Keratinocyte (primary cell): Measurements from ENCODE around the gene PI3. TPM values are rescaled to one million over a fixed set of nuclear protein-coding genes. Genes with fewer than 3 reads are reported as not detected.
A peak's percentile ranks its signal among the peaks of the same experiment; 100 is the strongest.
"Not testable (repeated sequence)": the region's sequence is repeated elsewhere in the genome, so short reads cannot be mapped to it uniquely, and the experiment has no call there.

Experiments used
- DNase-seq: peaks from one replicate; pipeline ENCODE4 v3.0.0-alpha.2; 2011; ENCODE audit warnings: low read depth, missing footprints, low spot score
- FAIRE-seq: peaks from 2 replicates; lab custom pipeline; 2011; peaks lifted over from hg19 to GRCh38; lab: Jason Lieb, UNC
- H2AFZ ChIP-seq: 2 replicates; pipeline ENCODE4 v1.6.0; 2012; ENCODE audit warnings: low read length, control low read depth, inconsistent platforms; ENCODE audit not compliant: control insufficient read depth
- H3K27ac ChIP-seq: 2 replicates; pipeline ENCODE4 v1.5.1; 2011; ENCODE audit warnings: low read length; ENCODE audit not compliant: control insufficient read depth, insufficient read depth
- H3K27me3 ChIP-seq: 3 replicates; pipeline ENCODE4 v1.6.0; 2011; ENCODE audit warnings: low read length; ENCODE audit not compliant: control insufficient read depth, insufficient read depth; ENCODE audit errors: extremely low read depth
- H3K36me3 ChIP-seq, 2 experiments: 2 replicates in 1 of 2; 3 replicates in 1 of 2; pipeline ENCODE4 v1.5.1; 2011; ENCODE audit warnings: low read length in 2 of 2, mild to moderate bottlenecking in 1 of 2; ENCODE audit not compliant: control insufficient read depth in 2 of 2, insufficient read depth in 2 of 2; ENCODE audit errors: extremely low read depth in 1 of 2
- H3K4me1 ChIP-seq: 3 replicates; pipeline ENCODE4 v1.5.1; 2011; ENCODE audit warnings: low read length; ENCODE audit not compliant: control insufficient read depth, insufficient read depth; ENCODE audit errors: extremely low read depth
- H3K4me2 ChIP-seq: 3 replicates; pipeline ENCODE4 v1.6.0; 2011; ENCODE audit warnings: low read depth, low read length; ENCODE audit not compliant: control insufficient read depth, insufficient read depth; ENCODE audit errors: extremely low read depth
- H3K4me3 ChIP-seq, 3 experiments: fragments of 200-600 bp in 1 of 3; sonication (generic) in 1 of 3; 2 replicates in 2 of 3; 3 replicates in 1 of 3; pipeline ENCODE4 v1.5.1; 2011 to 2016; ENCODE audit warnings: low read length in 3 of 3, mild to moderate bottlenecking in 3 of 3, control low read depth in 2 of 3, inconsistent platforms in 1 of 3, low read depth in 1 of 3, mixed read lengths in 1 of 3, mixed run types in 1 of 3, moderate library complexity in 1 of 3; ENCODE audit not compliant: control insufficient read depth in 2 of 3, insufficient read depth in 2 of 3; ENCODE audit errors: extremely low read depth in 1 of 3
- H3K79me2 ChIP-seq: 2 replicates; pipeline ENCODE4 v1.6.0; 2012; ENCODE audit warnings: low read length; ENCODE audit not compliant: control insufficient read depth, insufficient read depth
- H3K9ac ChIP-seq: 3 replicates; pipeline ENCODE4 v1.6.0; 2011; ENCODE audit warnings: low read length; ENCODE audit not compliant: control insufficient read depth, insufficient read depth; ENCODE audit errors: extremely low read depth
- H3K9me1 ChIP-seq: 3 replicates; pipeline ENCODE4 v1.6.0; 2011; ENCODE audit warnings: low read length; ENCODE audit not compliant: control insufficient read depth, insufficient read depth; ENCODE audit errors: extremely low read depth
- H3K9me3 ChIP-seq: 2 replicates; pipeline ENCODE4 v1.5.1; 2012; ENCODE audit warnings: low read depth, low read length; ENCODE audit not compliant: control insufficient read depth
- H4K20me1 ChIP-seq: 3 replicates; pipeline ENCODE4 v1.6.0; 2011; ENCODE audit warnings: low read length; ENCODE audit not compliant: control insufficient read depth, insufficient read depth; ENCODE audit errors: extremely low read depth
- EZH2 ChIP-seq: IDR thresholded peaks from one replicate; pipeline ENCODE4 v1.6.1; 2012; ENCODE audit warnings: inconsistent platforms, mild to moderate bottlenecking, low read length, moderate library complexity
- dilution Hi-C: fragments of 300-500 bp; cut with MboI; formaldehyde crosslinking; loops from one replicate; pipeline ENCODE4 v1.7.0; 2020; ENCODE audit warnings: low sequenced_read_pairs; ENCODE audit not compliant: extremely low pct_ligation_motif_present
- polyA plus RNA-seq, 5 experiments: library from polyadenylated mRNA; depleted of rRNA in 3 of 5; stranded (reverse) in 3 of 5; stranded (forward) in 1 of 5; unstranded in 1 of 5; fragments of >200 nt; gene quantifications; 1 replicate in 1 of 5; 2 replicates in 3 of 5; 3 replicates in 1 of 5; pipeline versions ENCODE4 v1.2.1 to v1.2.3, GENCODE V29; 2011 to 2012; ENCODE audit warnings: missing spikeins in 2 of 5, low read depth in 1 of 5, low replicate concordance in 1 of 5
- TF ChIP-seq, protein P1 (sequence below), 3 experiments: IDR thresholded peaks in 1 of 3; conservative IDR thresholded peaks in 1 of 3; optimal IDR thresholded peaks in 1 of 3; 2 replicates in 2 of 3; 3 replicates in 1 of 3; pipeline versions ENCODE3 to v1.5.1; 2011; ENCODE audit warnings: low read length in 3 of 3, mild to moderate bottlenecking in 3 of 3, moderate library complexity in 2 of 3, control low read depth in 1 of 3, inconsistent platforms in 1 of 3; ENCODE audit not compliant: insufficient read depth in 2 of 3; ENCODE audit errors: extremely low read depth in 1 of 3

PI3 gene
- polyA plus RNA-seq, 1 donor (not counting 4 experiments of a cell fraction or from before 2014, with no cell fraction given), result 71.1 TPM

DNA sequence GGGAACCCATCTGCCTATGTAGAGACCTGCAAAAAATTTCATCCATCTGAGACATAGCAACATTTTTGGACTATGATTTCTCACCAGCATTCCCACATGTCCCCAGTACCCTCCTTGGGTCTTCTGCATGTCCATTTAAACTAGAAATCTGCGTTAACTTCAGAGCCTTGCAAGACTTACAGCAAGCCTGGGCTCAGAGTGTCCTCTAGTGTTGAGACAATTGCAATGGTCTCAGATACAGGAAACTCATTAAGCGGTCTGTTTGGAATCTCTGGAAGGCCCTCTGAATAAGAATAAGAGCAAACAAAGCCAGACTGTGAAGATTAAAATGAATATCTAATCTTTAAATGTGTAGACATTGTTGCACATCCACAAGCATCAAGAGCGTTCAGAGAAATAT is 20.5 kb upstream of the PI3 start:
- Histone ChIP-seq H3K27ac (no peak overlapping the region), H3K4me2 (no peak overlapping the region), H3K4me1 (peaks cover 9% of the 10 kb centered on the region), H3K9ac (no peak overlapping the region), H3K9me1 (no peaks in the 10 kb centered on the region), H2AFZ (no peak overlapping the region), H3K4me3 (no peak overlapping the region), H4K20me1 (no peaks in the 10 kb centered on the region), H3K27me3 (no peaks in the 10 kb centered on the region), H3K9me3 (no peaks in the 10 kb centered on the region), H3K36me3 (no peaks in the 10 kb centered on the region), H3K79me2 (no peaks in the 10 kb centered on the region)
- no peak for TF ChIP-seq EZH2
- TF ChIP-seq, protein P1, sequence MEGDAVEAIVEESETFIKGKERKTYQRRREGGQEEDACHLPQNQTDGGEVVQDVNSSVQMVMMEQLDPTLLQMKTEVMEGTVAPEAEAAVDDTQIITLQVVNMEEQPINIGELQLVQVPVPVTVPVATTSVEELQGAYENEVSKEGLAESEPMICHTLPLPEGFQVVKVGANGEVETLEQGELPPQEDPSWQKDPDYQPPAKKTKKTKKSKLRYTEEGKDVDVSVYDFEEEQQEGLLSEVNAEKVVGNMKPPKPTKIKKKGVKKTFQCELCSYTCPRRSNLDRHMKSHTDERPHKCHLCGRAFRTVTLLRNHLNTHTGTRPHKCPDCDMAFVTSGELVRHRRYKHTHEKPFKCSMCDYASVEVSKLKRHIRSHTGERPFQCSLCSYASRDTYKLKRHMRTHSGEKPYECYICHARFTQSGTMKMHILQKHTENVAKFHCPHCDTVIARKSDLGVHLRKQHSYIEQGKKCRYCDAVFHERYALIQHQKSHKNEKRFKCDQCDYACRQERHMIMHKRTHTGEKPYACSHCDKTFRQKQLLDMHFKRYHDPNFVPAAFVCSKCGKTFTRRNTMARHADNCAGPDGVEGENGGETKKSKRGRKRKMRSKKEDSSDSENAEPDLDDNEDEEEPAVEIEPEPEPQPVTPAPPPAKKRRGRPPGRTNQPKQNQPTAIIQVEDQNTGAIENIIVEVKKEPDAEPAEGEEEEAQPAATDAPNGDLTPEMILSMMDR (optimal IDR thresholded peaks at IDR 0.05 in 1 of 3, IDR thresholded peaks at IDR 0.05 in 1 of 3, conservative IDR thresholded peaks at IDR 0.05 in 1 of 3; ENCODE audit: extremely low read depth in 1 of 3, insufficient read depth in 2 of 3, low read length in 3 of 3), result peak in 1 of 3 experiments; percentile 2
- FAIRE-seq (no peak), DNase-seq (no peak)
- dilution Hi-C loops, result no loop called here

GRCh38 chr20:45154794-45155193 is 19.9 kb upstream of the PI3 start:
- H3K4me3 ChIP-seq, DNase-seq, H2AFZ ChIP-seq, H3K27me3 ChIP-seq, H3K36me3 ChIP-seq, H3K9me3 ChIP-seq, H4K20me1 ChIP-seq, H3K4me2 ChIP-seq, H3K4me1 ChIP-seq, H3K79me2 ChIP-seq, FAIRE-seq, dilution Hi-C loops, H3K27ac ChIP-seq, H3K9me1 ChIP-seq, H3K9ac ChIP-seq: not testable (repeated sequence)

- Histone ChIP-seq H3K9ac (no peak overlapping the region), H3K4me1 (peaks cover 9% of the 10 kb centered on the region), H3K79me2 (no peaks in the 10 kb centered on the region), H3K27me3 (no peaks in the 10 kb centered on the region), H4K20me1 (no peaks in the 10 kb centered on the region), H3K9me3 (no peaks in the 10 kb centered on the region), H3K9me1 (no peaks in the 10 kb centered on the region), H3K4me2 (no peak overlapping the region), H3K36me3 (no peaks in the 10 kb centered on the region), H2AFZ (no peak overlapping the region), H3K4me3 (no peak overlapping the region), H3K27ac (no peak overlapping the region)
- no peak for DNase-seq
- dilution Hi-C loops, result no loop called here
- TF ChIP-seq EZH2, result no peak
- TF ChIP-seq, protein P1 (optimal IDR thresholded peaks at IDR 0.05 in 1 of 3, IDR thresholded peaks at IDR 0.05 in 1 of 3, conservative IDR thresholded peaks at IDR 0.05 in 1 of 3; ENCODE audit: extremely low read depth in 1 of 3, insufficient read depth in 2 of 3, low read length in 3 of 3), result no peak
- no peak for FAIRE-seq
Measured at GRCh38 chr20:45156713-45157112, 18.0 kb upstream of the PI3 start.
